Astrocyte of the cerebellum (primary cell): ENCODE data around the gene CAPZA1.

Source experiments
- DNase-seq: peaks from one replicate; pipeline ENCODE4 v3.0.0-alpha.2; 2011; ENCODE audit warnings: low read depth
- H3K4me3 ChIP-seq: 2 replicates; pipeline ENCODE4 v1.5.1; 2011; ENCODE audit warnings: mild to moderate bottlenecking, low read depth, low read length, moderate library complexity
- in situ Hi-C: cut with HindIII; loops from 2 replicates; pipeline ENCODE4 v1.10.0; 2017; ENCODE audit warnings: low sequenced_read_pairs
- TF ChIP-seq, protein P1 (sequence below): IDR thresholded peaks from 2 replicates; pipeline ENCODE4 v1.5.1; 2012; ENCODE audit warnings: low read length, low read depth, moderate library complexity, mild to moderate bottlenecking; ENCODE audit errors: missing control alignments

CAPZA1 gene

DNA sequence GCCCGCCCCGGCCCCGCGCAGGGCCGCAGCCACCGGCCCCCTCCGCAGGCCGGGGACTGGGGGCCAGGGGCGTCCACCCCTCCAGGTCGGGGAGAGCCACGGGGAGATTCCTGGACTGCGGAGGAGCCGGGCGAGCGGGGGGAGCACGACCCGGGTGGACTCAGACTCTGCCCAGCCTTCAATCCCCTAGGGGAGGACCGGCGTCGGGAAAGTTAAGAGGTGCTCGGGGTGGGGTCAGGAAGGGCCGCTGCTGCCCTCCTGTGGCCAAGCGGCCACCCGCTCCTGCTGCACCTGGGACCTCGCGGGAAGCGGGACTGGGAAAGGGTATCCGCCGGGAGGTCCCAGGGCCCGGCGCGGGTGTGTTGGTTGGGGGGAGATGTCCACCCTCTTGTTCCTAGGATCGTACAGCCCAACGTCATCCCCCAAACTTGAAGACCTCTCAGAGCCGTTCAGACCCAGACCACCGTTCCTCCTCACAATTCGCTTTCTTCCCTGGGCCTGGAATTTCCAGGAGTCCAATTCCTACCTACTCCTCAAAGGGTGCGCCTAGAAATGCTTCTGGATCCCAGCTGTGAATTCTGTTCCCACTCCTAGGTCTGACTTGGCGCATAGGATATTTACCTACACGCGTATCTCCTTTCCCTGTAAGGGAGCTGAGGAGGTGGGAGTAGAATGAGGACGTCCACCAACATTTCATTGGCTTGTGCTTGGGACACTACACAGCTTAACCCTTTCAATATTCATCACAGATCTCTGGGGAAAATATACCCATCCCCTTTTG, 87.8 kb downstream of the CAPZA1 start:
- in situ Hi-C loops = no loop called here

DNA sequence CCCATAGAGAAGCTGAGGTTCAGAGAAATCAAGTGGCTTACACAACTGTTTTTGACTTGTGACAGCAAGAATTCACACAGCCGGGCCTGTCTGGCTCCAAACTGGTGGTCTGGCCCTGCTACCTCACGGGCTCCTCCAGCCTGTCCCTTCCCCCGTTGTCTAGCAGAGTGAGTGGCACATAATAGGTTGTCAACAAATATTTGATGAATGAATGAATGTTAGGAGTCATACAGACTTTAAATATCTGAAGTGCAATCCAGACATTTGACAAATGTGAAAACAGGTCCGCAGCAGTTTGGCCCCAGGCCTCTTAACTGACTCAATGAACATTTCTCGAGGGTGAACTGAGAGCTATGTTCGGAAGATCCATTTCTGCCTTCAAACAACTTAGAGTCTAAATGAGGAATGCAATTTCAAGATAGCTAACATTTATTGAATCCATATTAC, 88.4 kb downstream of the CAPZA1 start:
- in situ Hi-C loops = no loop called here
- TF ChIP-seq, protein P1, sequence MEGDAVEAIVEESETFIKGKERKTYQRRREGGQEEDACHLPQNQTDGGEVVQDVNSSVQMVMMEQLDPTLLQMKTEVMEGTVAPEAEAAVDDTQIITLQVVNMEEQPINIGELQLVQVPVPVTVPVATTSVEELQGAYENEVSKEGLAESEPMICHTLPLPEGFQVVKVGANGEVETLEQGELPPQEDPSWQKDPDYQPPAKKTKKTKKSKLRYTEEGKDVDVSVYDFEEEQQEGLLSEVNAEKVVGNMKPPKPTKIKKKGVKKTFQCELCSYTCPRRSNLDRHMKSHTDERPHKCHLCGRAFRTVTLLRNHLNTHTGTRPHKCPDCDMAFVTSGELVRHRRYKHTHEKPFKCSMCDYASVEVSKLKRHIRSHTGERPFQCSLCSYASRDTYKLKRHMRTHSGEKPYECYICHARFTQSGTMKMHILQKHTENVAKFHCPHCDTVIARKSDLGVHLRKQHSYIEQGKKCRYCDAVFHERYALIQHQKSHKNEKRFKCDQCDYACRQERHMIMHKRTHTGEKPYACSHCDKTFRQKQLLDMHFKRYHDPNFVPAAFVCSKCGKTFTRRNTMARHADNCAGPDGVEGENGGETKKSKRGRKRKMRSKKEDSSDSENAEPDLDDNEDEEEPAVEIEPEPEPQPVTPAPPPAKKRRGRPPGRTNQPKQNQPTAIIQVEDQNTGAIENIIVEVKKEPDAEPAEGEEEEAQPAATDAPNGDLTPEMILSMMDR = no peak
- DNase-seq = no peak
- no peak overlapping the region for H3K4me3 ChIP-seq

More for the DNA sequence above, 87.8 kb downstream of the CAPZA1 start:
- TF ChIP-seq, protein P1 = peak; percentile 91
- peak; percentile 60 for DNase-seq
- peak overlapping the region; percentile 92 for H3K4me3 ChIP-seq

DNA sequence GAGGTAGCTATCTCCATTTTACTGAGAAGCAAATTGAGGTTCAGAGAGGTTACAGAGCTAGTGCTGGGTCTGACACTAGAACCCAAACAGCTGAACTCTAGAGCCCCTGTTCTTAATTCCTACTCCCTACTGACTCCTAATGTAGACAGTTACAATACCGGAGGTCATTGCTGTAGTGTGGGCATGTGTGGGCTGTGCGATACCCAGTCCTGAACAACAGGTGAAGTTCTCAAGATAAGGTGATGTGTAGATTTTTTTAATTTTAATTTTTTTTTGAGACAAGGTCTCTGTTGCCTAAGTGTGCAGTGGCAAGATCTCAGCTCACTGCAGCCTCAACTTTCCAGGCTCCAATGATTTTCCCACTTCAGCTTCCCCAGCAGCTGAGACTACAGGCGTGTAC, 88.9 kb downstream of the CAPZA1 start:
- DNase-seq = no peak
- in situ Hi-C loops = no loop called here
- TF ChIP-seq, protein P1 = no peak
- no peak overlapping the region for H3K4me3 ChIP-seq

DNA sequence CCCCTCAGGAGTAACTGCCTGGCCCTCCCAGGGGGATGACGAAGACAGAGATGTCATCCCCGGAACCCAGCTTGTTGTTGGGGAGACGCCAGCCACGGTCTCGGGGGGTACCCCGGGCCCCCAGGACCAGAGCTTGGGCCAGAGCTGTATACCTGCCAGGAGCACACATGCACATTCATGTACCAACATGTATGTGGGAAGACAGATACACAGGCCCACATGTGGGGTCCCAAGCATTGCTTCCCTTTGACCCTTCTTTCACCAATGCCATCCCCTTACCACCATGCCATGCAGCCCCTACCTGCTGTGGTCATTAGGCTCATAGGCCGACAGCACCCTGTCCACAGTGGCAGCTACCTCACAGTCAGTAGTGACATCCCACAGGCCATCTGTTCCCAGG, 90.5 kb downstream of the CAPZA1 start:
- H3K4me3 ChIP-seq = no peak overlapping the region
- in situ Hi-C loops = no loop called here
- DNase-seq = no peak
- TF ChIP-seq, protein P1 = no peak

DNA sequence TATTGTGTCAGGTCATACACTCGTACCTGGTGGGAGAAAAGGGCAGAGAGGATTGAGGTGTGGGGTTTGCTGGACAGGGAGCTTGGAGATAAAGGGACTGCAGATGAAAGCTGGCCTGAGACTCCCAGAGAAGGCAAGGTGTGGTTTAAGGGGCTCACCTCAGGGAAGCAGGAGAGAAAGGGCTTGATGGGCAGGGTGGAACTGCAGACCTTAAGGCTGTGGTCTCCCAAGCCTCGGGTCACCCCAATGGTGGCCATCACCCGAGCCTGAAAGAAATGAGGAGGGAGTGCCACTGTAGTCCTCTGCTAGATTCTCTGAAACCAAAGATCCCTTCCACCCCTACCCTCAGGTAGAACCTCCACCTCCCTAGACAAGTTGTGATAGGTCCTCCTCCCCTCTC, 91.0 kb downstream of the CAPZA1 start:
- no peak for DNase-seq
- H3K4me3 ChIP-seq = no peak overlapping the region
- in situ Hi-C loops = no loop called here
- TF ChIP-seq, protein P1 = no peak

DNA sequence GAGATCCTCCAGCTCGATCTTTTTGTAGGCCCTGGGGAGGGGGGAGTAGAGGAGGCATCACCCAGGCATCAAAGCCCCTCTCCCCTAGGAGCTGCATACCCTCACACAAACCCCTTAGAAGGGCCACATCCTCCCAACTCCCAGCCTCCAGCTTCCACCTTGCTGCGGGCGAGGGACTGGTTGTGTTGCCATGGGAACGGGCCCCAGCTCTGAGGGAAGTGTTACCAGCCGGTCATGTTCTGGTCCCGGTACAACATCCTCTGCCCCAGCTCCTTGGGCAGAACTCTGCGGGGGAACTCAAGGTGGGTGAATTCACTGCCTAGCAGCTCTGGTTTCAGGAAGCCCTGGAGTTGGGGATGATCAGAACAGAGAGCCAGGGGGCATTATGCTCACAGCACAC, 91.4 kb downstream of the CAPZA1 start:
- TF ChIP-seq, protein P1 = no peak
- H3K4me3 ChIP-seq = no peak overlapping the region
- DNase-seq = no peak
- in situ Hi-C loops = no loop called here
